SU-DHL-6 (cell line): ENCODE results near the gene CELA2A.

Source experiments
- H2AFZ ChIP-seq: fragments of 200-600 bp; sonication (generic); 2 replicates; pipeline ENCODE4 v1.6.1; 2014; ENCODE audit warnings: low read depth, mild to moderate bottlenecking, moderate library complexity, mixed read lengths, antibody characterized with exemption, low read length; ENCODE audit not compliant: severe bottlenecking
- H3F3A ChIP-seq: fragments of 200-600 bp; shearing (Covaris generic); 2 replicates; pipeline ENCODE4 v1.6.0; 2016; ENCODE audit warnings: antibody characterized with exemption, mild to moderate bottlenecking; ENCODE audit not compliant: insufficient read depth
- H3K27ac ChIP-seq: fragments of 200-600 bp; sonication (generic); 2 replicates; pipeline ENCODE4 v1.5.1; 2016; ENCODE audit warnings: low read depth, mild to moderate bottlenecking, low read length, moderate library complexity, mixed read lengths
- H3K27me3 ChIP-seq: fragments of 200-600 bp; sonication (generic), shearing (Covaris generic); 2 replicates; pipeline ENCODE4 v1.6.0; 2014; ENCODE audit warnings: mild to moderate bottlenecking, low read length
- H3K36me3 ChIP-seq: fragments of 200-600 bp; sonication (generic); 2 replicates; pipeline ENCODE4 v1.6.1; 2014; ENCODE audit warnings: mild to moderate bottlenecking, low read length, mixed read lengths
- H3K4me2 ChIP-seq: fragments of 300-600, 200-600 bp; shearing (Covaris generic), sonication (generic); 2 replicates; pipeline ENCODE4 v1.6.0; 2014; ENCODE audit warnings: low read length, low read depth, mild to moderate bottlenecking; ENCODE audit not compliant: poor library complexity, severe bottlenecking
- H3K4me3 ChIP-seq: fragments of 200-600 bp; sonication (generic); 2 replicates; pipeline ENCODE4 v1.5.1; 2014; ENCODE audit warnings: antibody characterized with exemption, low read length, mild to moderate bottlenecking, mixed read lengths; ENCODE audit not compliant: insufficient read depth, poor library complexity, severe bottlenecking
- H3K79me2 ChIP-seq: fragments of 200-600 bp; sonication (generic); 2 replicates; pipeline ENCODE4 v1.6.1; 2014; ENCODE audit warnings: mild to moderate bottlenecking, low read length, moderate library complexity; ENCODE audit not compliant: insufficient read depth
- H3K9ac ChIP-seq: fragments of 200-600 bp; sonication (generic); 2 replicates; pipeline ENCODE4 v1.7.0; 2014; ENCODE audit warnings: mild to moderate bottlenecking, low read length
- H3K9me2 ChIP-seq: fragments of 200-600 bp; sonication (generic); replicated peaks from 2 replicates; pipeline ENCODE4 v1.6.1; 2014; ENCODE audit warnings: low read length; ENCODE audit not compliant: insufficient read depth
- H3K9me3 ChIP-seq: fragments of 200-600 bp; sonication (generic); 2 replicates; pipeline ENCODE4 v1.6.1; 2014; ENCODE audit warnings: low read length, mixed read lengths; ENCODE audit not compliant: insufficient read depth
- H4K20me1 ChIP-seq: fragments of 200-600 bp; sonication (generic); 2 replicates; pipeline ENCODE4 v1.6.1; 2014; ENCODE audit warnings: low read depth, mild to moderate bottlenecking, antibody characterized with exemption, low read length, moderate library complexity, mixed read lengths
- CTCF ChIP-seq: fragments of 200-600 bp; sonication (generic); IDR thresholded peaks from one replicate; pipeline ENCODE4 v1.5.1; 2017; ENCODE audit warnings: antibody characterized with exemption, mild to moderate bottlenecking, low read length, moderate library complexity; ENCODE audit not compliant: insufficient read depth, poor library complexity, severe bottlenecking
- EZH2phosphoT487 ChIP-seq: fragments of 200-600 bp; sonication (generic), shearing (Covaris generic); conservative IDR thresholded peaks from 2 replicates; pipeline ENCODE4 v1.6.1; 2018; ENCODE audit warnings: mild to moderate bottlenecking, antibody characterized with exemption, low read length, moderate library complexity, mixed read lengths

CELA2A gene

GRCh38 chr1:15445390-15446122 is 11.0 kb upstream of the CELA2A start:
- Histone ChIP-seq H3K27me3 (no peaks in the 10 kb centered on the region), H3K4me3 (no peak overlapping the region), H2AFZ (no peak overlapping the region), H3K27ac (no peak overlapping the region), H3F3A (no peaks in the 10 kb centered on the region), H4K20me1 (no peaks in the 10 kb centered on the region), H3K4me2 (no peak overlapping the region), H3K79me2 (no peaks in the 10 kb centered on the region), H3K9ac (no peak overlapping the region), H3K9me2 (no peaks in the 10 kb centered on the region), H3K9me3 (no peaks in the 10 kb centered on the region), H3K36me3 (no peaks in the 10 kb centered on the region)
- no peak for TF ChIP-seq EZH2phosphoT487
- TF ChIP-seq CTCF: no peak

GRCh38 chr1:15446212-15446611 is 10.3 kb upstream of the CELA2A start:
- no peak overlapping the region for H3K4me3 ChIP-seq
- H3F3A ChIP-seq: no peaks in the 10 kb centered on the region
- H3K9me2 ChIP-seq: no peaks in the 10 kb centered on the region
- H3K4me2 ChIP-seq: no peak overlapping the region
- no peaks in the 10 kb centered on the region for H3K27me3 ChIP-seq
- no peaks in the 10 kb centered on the region for H3K79me2 ChIP-seq
- H3K36me3 ChIP-seq: no peaks in the 10 kb centered on the region
- H3K9ac ChIP-seq: no peak overlapping the region
- no peak overlapping the region for H2AFZ ChIP-seq
- no peaks in the 10 kb centered on the region for H3K9me3 ChIP-seq
- H3K27ac ChIP-seq: no peak overlapping the region
- no peaks in the 10 kb centered on the region for H4K20me1 ChIP-seq
- TF ChIP-seq CTCF: no peak
- TF ChIP-seq EZH2phosphoT487: no peak

GRCh38 chr1:15448877-15449462 is 7.6 kb upstream of the CELA2A start:
- Histone ChIP-seq H3K9me3 (no peaks in the 10 kb centered on the region), H3F3A (no peaks in the 10 kb centered on the region), H3K79me2 (no peaks in the 10 kb centered on the region), H3K4me3 (no peak overlapping the region), H4K20me1 (no peaks in the 10 kb centered on the region), H2AFZ (no peak overlapping the region), H3K9me2 (no peaks in the 10 kb centered on the region), H3K4me2 (no peak overlapping the region), H3K27me3 (no peaks in the 10 kb centered on the region), H3K9ac (no peak overlapping the region), H3K36me3 (no peaks in the 10 kb centered on the region), H3K27ac (no peak overlapping the region)
- no peak for TF ChIP-seq CTCF
- no peak for TF ChIP-seq EZH2phosphoT487
